GM18498 (cell line): ENCODE data around the gene FOXP1.

Experiments used
- ATAC-seq: cut with Tn5 transposase; IDR thresholded peaks from one replicate; pipeline ENCODE4 v1.9.1; 2021; ENCODE audit warnings: mild to moderate bottlenecking, moderate library complexity; ENCODE audit not compliant: unreplicated experiment

FOXP1 gene

GRCh38 chr3:71565976-71566375 is 17.6 kb downstream of the FOXP1 start:
- no peak for ATAC-seq

GRCh38 chr3:71565316-71565715 is 18.2 kb downstream of the FOXP1 start:
- ATAC-seq, result no peak

- peak; percentile 32 for ATAC-seq
Observed at GRCh38 chr3:71564361-71564760, 19.2 kb downstream of the FOXP1 start.

GRCh38 chr3:71563827-71564226 is 19.7 kb downstream of the FOXP1 start:
- peak; percentile 92 for ATAC-seq

GRCh38 chr3:71562938-71563337 is 20.6 kb downstream of the FOXP1 start:
- ATAC-seq, result no peak

- ATAC-seq, result no peak
Observed at GRCh38 chr3:71560665-71561064, 22.9 kb downstream of the FOXP1 start.

- no peak for ATAC-seq
Observed at GRCh38 chr3:71559578-71560162, 23.9 kb downstream of the FOXP1 start.

- no peak for ATAC-seq
Observed at GRCh38 chr3:71559021-71559420, 24.5 kb downstream of the FOXP1 start.

- no peak for ATAC-seq
Observed at GRCh38 chr3:71554649-71555048, 28.9 kb downstream of the FOXP1 start.

- ATAC-seq, result no peak
Observed at GRCh38 chr3:71551311-71551919, 32.1 kb downstream of the FOXP1 start.

GRCh38 chr3:71549951-71550350 is 33.6 kb downstream of the FOXP1 start:
- ATAC-seq, result no peak

- peak; percentile 87 for ATAC-seq
Observed at GRCh38 chr3:71548705-71549384, 34.7 kb downstream of the FOXP1 start.

GRCh38 chr3:71547249-71548198 is 36.0 kb downstream of the FOXP1 start:
- no peak for ATAC-seq

GRCh38 chr3:71546821-71547220 is 36.7 kb downstream of the FOXP1 start:
- ATAC-seq, result no peak

GRCh38 chr3:71545330-71545729 is 38.2 kb downstream of the FOXP1 start:
- ATAC-seq, result no peak

- ATAC-seq, result no peak
Observed at GRCh38 chr3:71543371-71544016, 40.0 kb downstream of the FOXP1 start.

GRCh38 chr3:71542521-71543370 is 40.8 kb downstream of the FOXP1 start:
- ATAC-seq, result peak; percentile 73

GRCh38 chr3:71541313-71541712 is 42.2 kb downstream of the FOXP1 start:
- ATAC-seq, result no peak

- no peak for ATAC-seq
Observed at GRCh38 chr3:71537211-71537611, 46.3 kb downstream of the FOXP1 start.
